KOPT-K1 (cell line): Measurements from ENCODE around the gene LRRC7.
"Not testable (repeated sequence)": the region's sequence is repeated elsewhere in the genome, so short reads cannot be mapped to it uniquely, and the experiment has no call there.

Experiments
- H3K27ac ChIP-seq: fragments of 200-600 bp; sonication (generic); 2 replicates; pipeline ENCODE4 v1.5.1; 2016; ENCODE audit warnings: antibody characterized with exemption, mild to moderate bottlenecking, low read depth, low read length; ENCODE audit not compliant: poor library complexity, severe bottlenecking
- H3K36me3 ChIP-seq: fragments of 200-600 bp; sonication (generic); 2 replicates; pipeline ENCODE4 v1.5.1; 2017; ENCODE audit warnings: antibody characterized with exemption, mild to moderate bottlenecking, low read length, moderate library complexity; ENCODE audit not compliant: insufficient read depth
- H3K9me3 ChIP-seq: fragments of 200-600 bp; sonication (generic); 2 replicates; pipeline ENCODE4 v1.5.1; 2017; ENCODE audit warnings: antibody characterized with exemption, low read length, mild to moderate bottlenecking; ENCODE audit not compliant: insufficient read depth, poor library complexity, severe bottlenecking

Gene LRRC7

GRCh38 chr1:69700770-69701169 is 133.0 kb downstream of the LRRC7 start:
- no peaks in the 10 kb centered on the region for H3K36me3 ChIP-seq
- H3K9me3 ChIP-seq, result no peaks in the 10 kb centered on the region
- H3K27ac ChIP-seq, result no peak overlapping the region

GRCh38 chr1:69702085-69702484 is 134.4 kb downstream of the LRRC7 start:
- Histone ChIP-seq H3K27ac (no peak overlapping the region), H3K9me3 (no peaks in the 10 kb centered on the region), H3K36me3 (no peaks in the 10 kb centered on the region)

- Histone ChIP-seq H3K9me3 (no peaks in the 10 kb centered on the region), H3K36me3 (no peaks in the 10 kb centered on the region)
Observed at GRCh38 chr1:69706473-69706872, 138.8 kb downstream of the LRRC7 start.

GRCh38 chr1:69707103-69707502 is 139.4 kb downstream of the LRRC7 start:
- Histone ChIP-seq H3K27ac (no peak overlapping the region), H3K36me3 (no peaks in the 10 kb centered on the region), H3K9me3 (no peaks in the 10 kb centered on the region)

More at GRCh38 chr1:69706473-69706872, 138.8 kb downstream of the LRRC7 start:
- H3K27ac ChIP-seq, result no peak overlapping the region

- Histone ChIP-seq H3K36me3 (no peaks in the 10 kb centered on the region), H3K27ac (no peak overlapping the region), H3K9me3 (no peaks in the 10 kb centered on the region)
Observed at GRCh38 chr1:69710484-69711189, 142.9 kb downstream of the LRRC7 start.

GRCh38 chr1:69711190-69711930 is 143.6 kb downstream of the LRRC7 start:
- no peak overlapping the region for H3K27ac ChIP-seq
- no peaks in the 10 kb centered on the region for H3K9me3 ChIP-seq
- no peaks in the 10 kb centered on the region for H3K36me3 ChIP-seq

- H3K27ac ChIP-seq, H3K36me3 ChIP-seq, H3K9me3 ChIP-seq: not testable (repeated sequence)
Observed at GRCh38 chr1:69717834-69718233, 150.1 kb downstream of the LRRC7 start.

- no peak overlapping the region for H3K27ac ChIP-seq
- H3K36me3 ChIP-seq, result no peaks in the 10 kb centered on the region
- no peaks in the 10 kb centered on the region for H3K9me3 ChIP-seq
Observed at GRCh38 chr1:69728206-69728605, 160.5 kb downstream of the LRRC7 start.

- Histone ChIP-seq H3K27ac (no peak overlapping the region), H3K9me3 (no peaks in the 10 kb centered on the region), H3K36me3 (no peaks in the 10 kb centered on the region)
Observed at GRCh38 chr1:69733061-69733460, 165.3 kb downstream of the LRRC7 start.

GRCh38 chr1:69737527-69738185 is 169.9 kb downstream of the LRRC7 start:
- H3K27ac ChIP-seq, result no peak overlapping the region
- no peaks in the 10 kb centered on the region for H3K36me3 ChIP-seq
- no peaks in the 10 kb centered on the region for H3K9me3 ChIP-seq

GRCh38 chr1:69738458-69739250 is 170.9 kb downstream of the LRRC7 start:
- H3K36me3 ChIP-seq, result no peaks in the 10 kb centered on the region
- no peaks in the 10 kb centered on the region for H3K9me3 ChIP-seq
- H3K27ac ChIP-seq, result no peak overlapping the region

GRCh38 chr1:69739251-69739605 is 171.5 kb downstream of the LRRC7 start:
- no peak overlapping the region for H3K27ac ChIP-seq
- H3K9me3 ChIP-seq, result no peaks in the 10 kb centered on the region
- no peaks in the 10 kb centered on the region for H3K36me3 ChIP-seq

GRCh38 chr1:69743146-69743545 is 175.4 kb downstream of the LRRC7 start:
- no peaks in the 10 kb centered on the region for H3K9me3 ChIP-seq
- no peaks in the 10 kb centered on the region for H3K36me3 ChIP-seq
- H3K27ac ChIP-seq, result no peak overlapping the region

GRCh38 chr1:69744381-69744780 is 176.7 kb downstream of the LRRC7 start:
- H3K27ac ChIP-seq, result no peak overlapping the region

GRCh38 chr1:69747207-69747606 is 179.5 kb downstream of the LRRC7 start:
- Histone ChIP-seq H3K9me3 (no peaks in the 10 kb centered on the region), H3K27ac (no peak overlapping the region), H3K36me3 (no peaks in the 10 kb centered on the region)

More at GRCh38 chr1:69744381-69744780, 176.7 kb downstream of the LRRC7 start:
- Histone ChIP-seq H3K9me3 (no peaks in the 10 kb centered on the region), H3K36me3 (no peaks in the 10 kb centered on the region)
